ENCODE results near the gene ST6GALNAC6. TPM values are rescaled to one million over a fixed set of nuclear protein-coding genes. Genes with fewer than 3 reads are reported as not detected.

The ST6GALNAC6 gene
- polyA plus RNA-seq, 1 donor from 2014 or later = 44.2 TPM

DNA sequence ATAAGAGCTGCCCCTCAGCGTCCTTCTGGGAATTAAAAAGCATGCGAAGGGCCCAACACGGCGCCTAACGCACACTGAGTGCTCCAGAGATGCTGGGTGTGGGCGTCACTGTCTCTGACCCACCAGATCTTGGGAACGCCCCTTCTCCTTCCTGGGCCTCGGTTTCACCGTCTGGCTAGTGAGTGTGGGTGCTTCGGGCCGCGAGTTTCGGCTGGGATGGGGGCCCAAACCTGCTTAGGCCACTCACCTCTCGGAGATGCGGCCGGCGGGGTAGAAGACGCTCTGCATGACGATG, 27.4 kb upstream of the ST6GALNAC6 start:
- Histone ChIP-seq H3K27ac (ENCODE audit: low read length) (no peak overlapping the region), H3K27me3 (ENCODE audit: insufficient read depth, low read depth, low read length) (peaks cover 50% of the 10 kb centered on the region), H3K9me3 (ENCODE audit: low read length) (no peaks in the 10 kb centered on the region), H2AFZ (ENCODE audit: low read depth, low read length) (no peak overlapping the region), H3K36me3 (ENCODE audit: insufficient read depth, low read length) (no peaks in the 10 kb centered on the region), H3K4me3 (ENCODE audit: low read length) (peak overlapping the region; percentile 46), H4K20me1 (ENCODE audit: insufficient read depth) (no peaks in the 10 kb centered on the region), H3K9ac (ENCODE audit: low read length) (no peak overlapping the region), H3K79me2 (replicated peaks; ENCODE audit: insufficient read depth, low read length) (no peaks in the 10 kb centered on the region), H3K9me2 (ENCODE audit: insufficient read depth, low read length) (no peaks in the 10 kb centered on the region), H3K4me2 (ENCODE audit: low read length) (no peak overlapping the region), H3F3A (ENCODE audit: insufficient read depth, low read length, poor library complexity, severe bottlenecking) (no peaks in the 10 kb centered on the region)
- TF ChIP-seq EZH2 (IDR thresholded peaks at IDR 0.05; ENCODE audit: borderline replicate concordance, insufficient read depth, low read length, poor library complexity, severe bottlenecking) (no peak), POLR2AphosphoS5 (IDR thresholded peaks at IDR 0.05) (no peak), TAF1 (IDR thresholded peaks at IDR 0.05; ENCODE audit: low read depth) (no peak), MXI1 (conservative IDR thresholded peaks at IDR 0.05; ENCODE audit: poor library complexity, severe bottlenecking) (no peak), EP300 (conservative IDR thresholded peaks at IDR 0.05; ENCODE audit: poor library complexity, severe bottlenecking) (no peak), RAD21 (conservative IDR thresholded peaks at IDR 0.05) (no peak), SMC3 (conservative IDR thresholded peaks at IDR 0.05; ENCODE audit: poor library complexity) (no peak)
- TF ChIP-seq, protein P1, sequence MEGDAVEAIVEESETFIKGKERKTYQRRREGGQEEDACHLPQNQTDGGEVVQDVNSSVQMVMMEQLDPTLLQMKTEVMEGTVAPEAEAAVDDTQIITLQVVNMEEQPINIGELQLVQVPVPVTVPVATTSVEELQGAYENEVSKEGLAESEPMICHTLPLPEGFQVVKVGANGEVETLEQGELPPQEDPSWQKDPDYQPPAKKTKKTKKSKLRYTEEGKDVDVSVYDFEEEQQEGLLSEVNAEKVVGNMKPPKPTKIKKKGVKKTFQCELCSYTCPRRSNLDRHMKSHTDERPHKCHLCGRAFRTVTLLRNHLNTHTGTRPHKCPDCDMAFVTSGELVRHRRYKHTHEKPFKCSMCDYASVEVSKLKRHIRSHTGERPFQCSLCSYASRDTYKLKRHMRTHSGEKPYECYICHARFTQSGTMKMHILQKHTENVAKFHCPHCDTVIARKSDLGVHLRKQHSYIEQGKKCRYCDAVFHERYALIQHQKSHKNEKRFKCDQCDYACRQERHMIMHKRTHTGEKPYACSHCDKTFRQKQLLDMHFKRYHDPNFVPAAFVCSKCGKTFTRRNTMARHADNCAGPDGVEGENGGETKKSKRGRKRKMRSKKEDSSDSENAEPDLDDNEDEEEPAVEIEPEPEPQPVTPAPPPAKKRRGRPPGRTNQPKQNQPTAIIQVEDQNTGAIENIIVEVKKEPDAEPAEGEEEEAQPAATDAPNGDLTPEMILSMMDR (IDR thresholded peaks at IDR 0.05; ENCODE audit: poor library complexity, severe bottlenecking) = no peak
- TF ChIP-seq, protein P2, sequence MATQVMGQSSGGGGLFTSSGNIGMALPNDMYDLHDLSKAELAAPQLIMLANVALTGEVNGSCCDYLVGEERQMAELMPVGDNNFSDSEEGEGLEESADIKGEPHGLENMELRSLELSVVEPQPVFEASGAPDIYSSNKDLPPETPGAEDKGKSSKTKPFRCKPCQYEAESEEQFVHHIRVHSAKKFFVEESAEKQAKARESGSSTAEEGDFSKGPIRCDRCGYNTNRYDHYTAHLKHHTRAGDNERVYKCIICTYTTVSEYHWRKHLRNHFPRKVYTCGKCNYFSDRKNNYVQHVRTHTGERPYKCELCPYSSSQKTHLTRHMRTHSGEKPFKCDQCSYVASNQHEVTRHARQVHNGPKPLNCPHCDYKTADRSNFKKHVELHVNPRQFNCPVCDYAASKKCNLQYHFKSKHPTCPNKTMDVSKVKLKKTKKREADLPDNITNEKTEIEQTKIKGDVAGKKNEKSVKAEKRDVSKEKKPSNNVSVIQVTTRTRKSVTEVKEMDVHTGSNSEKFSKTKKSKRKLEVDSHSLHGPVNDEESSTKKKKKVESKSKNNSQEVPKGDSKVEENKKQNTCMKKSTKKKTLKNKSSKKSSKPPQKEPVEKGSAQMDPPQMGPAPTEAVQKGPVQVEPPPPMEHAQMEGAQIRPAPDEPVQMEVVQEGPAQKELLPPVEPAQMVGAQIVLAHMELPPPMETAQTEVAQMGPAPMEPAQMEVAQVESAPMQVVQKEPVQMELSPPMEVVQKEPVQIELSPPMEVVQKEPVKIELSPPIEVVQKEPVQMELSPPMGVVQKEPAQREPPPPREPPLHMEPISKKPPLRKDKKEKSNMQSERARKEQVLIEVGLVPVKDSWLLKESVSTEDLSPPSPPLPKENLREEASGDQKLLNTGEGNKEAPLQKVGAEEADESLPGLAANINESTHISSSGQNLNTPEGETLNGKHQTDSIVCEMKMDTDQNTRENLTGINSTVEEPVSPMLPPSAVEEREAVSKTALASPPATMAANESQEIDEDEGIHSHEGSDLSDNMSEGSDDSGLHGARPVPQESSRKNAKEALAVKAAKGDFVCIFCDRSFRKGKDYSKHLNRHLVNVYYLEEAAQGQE (IDR thresholded peaks at IDR 0.05; ENCODE audit: borderline replicate concordance) = no peak

DNA sequence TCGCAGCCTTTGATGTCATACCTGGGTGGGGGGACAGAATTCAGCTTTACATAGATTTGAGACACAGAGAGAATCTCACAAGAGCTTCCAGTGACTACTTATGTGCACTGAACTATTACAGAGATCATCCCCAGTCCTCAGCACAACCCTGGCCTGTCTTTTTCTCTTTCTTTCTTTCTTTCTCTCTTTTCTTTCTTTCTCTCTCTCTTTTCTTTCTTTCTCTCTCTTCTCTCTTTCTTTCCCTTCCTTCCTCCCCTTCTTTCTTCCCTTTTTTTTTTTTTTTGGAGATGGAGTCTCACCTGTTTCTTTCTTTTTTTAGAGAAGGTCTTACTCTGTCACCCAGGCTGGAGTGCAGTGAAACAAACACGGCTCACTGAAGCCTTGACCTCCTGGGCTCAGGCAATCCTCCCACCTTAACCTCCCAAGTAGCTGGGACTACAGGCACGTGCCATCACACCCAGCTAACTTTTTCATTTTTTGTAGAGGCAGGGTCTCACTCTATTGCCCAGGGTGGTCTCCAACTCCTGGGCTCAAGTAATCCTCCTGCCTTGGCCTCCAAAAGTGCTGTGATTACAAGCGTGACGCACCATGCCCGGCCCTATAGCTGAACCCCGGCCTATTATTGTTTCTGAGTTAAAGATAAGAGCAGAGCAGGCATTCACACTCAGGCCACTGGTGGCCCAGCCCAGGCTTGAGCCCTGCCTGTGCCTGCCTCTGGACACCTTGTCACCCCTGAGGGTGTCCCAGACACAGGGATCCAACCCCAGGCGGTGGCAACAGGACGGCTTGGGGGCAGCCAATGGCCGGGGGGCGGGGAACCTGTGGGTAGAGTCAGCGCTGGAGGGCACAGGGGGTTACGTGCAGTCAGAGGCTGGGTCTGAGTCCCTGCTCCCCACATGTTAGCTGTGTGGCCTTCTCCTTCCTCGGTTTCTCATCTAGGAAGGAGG, 26.8 kb upstream of the ST6GALNAC6 start:
- Histone ChIP-seq H3K9me3 (ENCODE audit: low read length) (no peaks in the 10 kb centered on the region), H3F3A (ENCODE audit: insufficient read depth, low read length, poor library complexity, severe bottlenecking) (no peaks in the 10 kb centered on the region), H3K9me2 (ENCODE audit: insufficient read depth, low read length) (no peaks in the 10 kb centered on the region), H4K20me1 (ENCODE audit: insufficient read depth) (no peaks in the 10 kb centered on the region), H3K27ac (ENCODE audit: low read length) (no peak overlapping the region), H3K4me3 (ENCODE audit: low read length) (no peak overlapping the region), H3K4me2 (ENCODE audit: low read length) (no peak overlapping the region), H3K79me2 (replicated peaks; ENCODE audit: insufficient read depth, low read length) (no peaks in the 10 kb centered on the region), H3K27me3 (ENCODE audit: insufficient read depth, low read depth, low read length) (peaks cover 50% of the 10 kb centered on the region), H3K36me3 (ENCODE audit: insufficient read depth, low read length) (no peaks in the 10 kb centered on the region), H3K9ac (ENCODE audit: low read length) (no peak overlapping the region), H2AFZ (ENCODE audit: low read depth, low read length) (no peak overlapping the region)
- TF ChIP-seq EP300 (conservative IDR thresholded peaks at IDR 0.05; ENCODE audit: poor library complexity, severe bottlenecking) = no peak
- TF ChIP-seq, protein P2 (IDR thresholded peaks at IDR 0.05; ENCODE audit: borderline replicate concordance) = no peak
- TF ChIP-seq, protein P1 (IDR thresholded peaks at IDR 0.05; ENCODE audit: poor library complexity, severe bottlenecking) = no peak
- no peak for TF ChIP-seq POLR2AphosphoS5 (IDR thresholded peaks at IDR 0.05)
- no peak for TF ChIP-seq TAF1 (IDR thresholded peaks at IDR 0.05; ENCODE audit: low read depth)
- no peak for TF ChIP-seq SMC3 (conservative IDR thresholded peaks at IDR 0.05; ENCODE audit: poor library complexity)
- no peak for TF ChIP-seq RAD21 (conservative IDR thresholded peaks at IDR 0.05)
- TF ChIP-seq MXI1 (conservative IDR thresholded peaks at IDR 0.05; ENCODE audit: poor library complexity, severe bottlenecking) = no peak
- no peak for TF ChIP-seq EZH2 (IDR thresholded peaks at IDR 0.05; ENCODE audit: borderline replicate concordance, insufficient read depth, low read length, poor library complexity, severe bottlenecking)

Data from neural cell (in vitro differentiated cells).